Stimulated activated CD8-positive, alpha-beta memory T cell treated with anti-CD3 and anti-CD28 coated beads, Interleukin-15, amount 100 ng/mL, for 24 hours (primary cell): ENCODE results near the gene TATDN2.

ENCODE experiments used
- DNase-seq: peaks from one replicate; pipeline ENCODE4 v3.0.0-alpha.2; 2020; ENCODE audit warnings: low read depth

The TATDN2 gene

DNA sequence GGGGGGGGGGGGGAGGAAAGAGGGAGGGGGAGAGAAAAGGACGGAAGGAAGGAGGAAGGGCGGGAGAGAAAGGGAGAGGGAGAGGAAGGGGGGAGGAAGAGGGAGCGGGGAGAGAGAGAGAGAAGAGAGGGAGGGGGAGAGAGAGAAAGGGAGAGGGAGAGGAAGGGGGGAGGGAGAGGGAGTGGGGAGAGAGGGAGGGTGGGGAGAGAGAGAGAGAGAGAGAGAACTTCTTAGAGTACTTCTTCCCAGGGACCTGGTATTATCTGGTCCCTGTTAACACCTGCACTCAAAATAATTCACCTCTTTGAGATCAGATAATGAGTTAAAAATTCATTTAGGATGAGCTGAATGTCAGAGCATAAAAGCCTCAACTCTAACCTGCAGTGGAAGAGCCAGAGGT is 71.5 kb downstream of the TATDN2 start:
- DNase-seq: no peak

GRCh38 chr3:10320320-10320677 is 72.0 kb downstream of the TATDN2 start:
- no peak for DNase-seq

DNA sequence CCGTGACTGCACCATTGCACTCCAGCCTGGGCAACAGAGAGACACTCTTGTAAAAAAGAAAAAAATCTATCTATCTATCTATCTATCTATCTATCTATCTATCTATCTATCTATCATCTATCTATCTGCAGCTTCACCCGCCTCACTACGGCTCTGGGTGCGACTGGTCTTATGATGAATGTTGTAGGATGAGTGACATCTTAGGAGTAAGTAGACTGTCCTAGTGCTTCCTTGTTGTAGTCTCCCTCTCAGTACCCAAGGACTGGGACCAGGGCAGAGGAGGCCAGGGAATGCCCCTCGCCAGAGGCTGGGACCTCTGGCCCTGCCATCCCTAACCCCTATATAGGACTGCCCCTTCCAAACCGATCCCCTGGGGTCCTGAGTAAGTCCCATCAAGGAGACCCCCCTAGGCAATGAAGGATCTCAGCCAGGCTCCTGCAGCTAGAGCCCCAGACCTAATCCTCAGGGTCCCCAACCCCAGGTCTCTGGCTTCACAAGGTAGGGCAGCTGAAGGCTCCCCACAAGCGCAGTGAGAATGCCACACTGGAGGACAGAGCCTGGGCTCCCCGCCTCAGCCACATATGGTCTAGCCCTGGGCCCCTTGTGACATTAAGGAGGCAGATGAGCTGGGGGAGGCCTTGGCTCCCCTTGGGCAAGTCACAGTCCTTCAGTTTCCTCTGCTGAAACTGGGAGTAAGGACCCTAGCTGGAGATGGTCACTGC is 73.5 kb downstream of the TATDN2 start:
- no peak for DNase-seq

DNA sequence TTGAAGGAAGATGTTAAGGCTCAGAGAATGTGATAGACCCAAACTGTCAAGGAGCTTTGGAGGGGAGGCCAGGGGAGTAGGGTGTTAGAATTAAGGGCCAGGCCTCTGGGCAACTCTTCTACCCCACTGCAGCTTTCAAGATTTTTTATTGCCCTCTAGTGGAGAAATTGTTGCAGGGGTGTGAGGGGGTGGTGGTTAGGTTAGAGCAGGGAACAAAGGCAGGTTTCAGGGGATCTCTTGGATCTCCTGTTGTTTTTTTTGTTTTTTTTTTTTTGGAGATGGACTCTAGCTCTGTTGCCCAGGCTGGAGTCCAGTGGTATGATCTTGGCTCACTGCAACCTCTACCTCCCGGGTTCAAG is 74.1 kb downstream of the TATDN2 start:
- no peak for DNase-seq

DNA sequence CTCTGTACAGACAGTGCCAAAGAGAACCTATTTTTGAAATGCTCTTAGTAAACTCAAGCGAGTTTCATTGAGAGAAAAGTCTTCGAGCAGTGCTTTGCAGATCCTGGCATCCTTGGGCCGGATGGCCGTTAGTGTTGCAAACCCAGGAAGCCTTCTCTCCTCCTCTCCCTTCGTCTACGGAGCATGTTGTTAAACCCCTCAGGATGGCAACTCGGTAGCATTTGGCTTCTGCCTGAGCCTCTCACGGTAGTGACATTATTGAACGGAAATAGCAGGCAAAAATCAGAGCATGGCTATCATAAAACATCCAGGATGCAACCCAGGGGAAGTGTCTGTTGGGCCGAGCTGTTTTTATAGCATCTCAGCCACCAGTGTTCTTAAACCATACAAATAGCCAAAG is 79.3 kb downstream of the TATDN2 start:
- no peak for DNase-seq

DNA sequence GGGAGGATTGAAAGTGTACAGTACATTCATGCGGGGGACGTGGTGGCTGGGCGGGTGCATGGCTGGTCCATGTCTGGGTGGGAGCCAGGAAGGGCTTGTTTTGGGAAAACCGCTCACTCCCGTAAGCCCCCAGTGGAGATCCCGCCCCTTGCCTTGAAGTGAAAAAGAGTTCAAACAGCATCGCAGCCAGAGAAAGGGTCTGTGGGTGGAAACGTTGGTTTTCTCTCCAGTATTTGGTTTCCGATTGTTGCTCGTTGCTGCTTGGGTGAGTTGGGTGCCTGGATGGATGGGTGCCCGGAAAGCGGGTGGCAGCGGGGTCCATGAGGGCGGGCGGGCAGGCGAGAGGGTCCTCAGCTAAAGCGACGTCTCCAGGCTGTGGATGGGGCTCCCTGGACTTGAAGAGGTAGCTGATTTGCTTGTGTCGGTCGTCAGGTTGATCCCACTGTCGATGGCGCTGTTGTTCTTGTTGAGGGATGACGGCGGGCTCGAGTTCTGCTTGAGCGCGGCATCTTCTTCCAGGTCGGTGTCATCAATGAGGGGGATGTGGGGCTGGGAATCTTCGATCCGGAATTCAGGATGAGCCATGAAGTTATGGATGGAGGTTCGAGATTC is 80.3 kb downstream of the TATDN2 start:
- DNase-seq: no peak

- no peak for DNase-seq
These were observed 81.3 kb downstream of the TATDN2 start for GRCh38 chr3:10329495-10330015.

DNA sequence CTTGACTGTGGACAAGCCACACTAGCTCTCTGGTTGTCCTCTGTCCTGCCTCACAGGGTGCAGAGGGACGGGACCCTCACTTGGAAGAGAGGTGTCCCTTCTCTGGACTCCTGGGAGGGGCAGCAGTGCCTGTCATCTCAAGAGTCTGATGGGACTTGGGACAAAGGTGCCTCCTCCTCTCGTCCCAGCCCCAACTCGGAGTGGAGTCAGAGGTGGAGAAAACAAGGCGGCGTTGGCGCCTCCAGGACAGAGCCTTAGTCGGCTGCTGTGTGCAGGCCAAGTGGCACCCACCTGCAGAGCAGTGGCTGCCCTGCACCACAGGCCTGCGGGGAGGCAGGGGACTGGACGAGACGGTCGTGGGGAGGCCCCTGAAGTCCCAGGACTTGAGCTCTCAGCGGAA is 82.1 kb downstream of the TATDN2 start:
- DNase-seq: no peak
